H9 (cell line): ENCODE results near the gene GOLGA8S. TPM values are rescaled to one million over a fixed set of nuclear protein-coding genes. Genes with fewer than 3 reads are reported as not detected.
"Not testable (repeated sequence)": the region's sequence is repeated elsewhere in the genome, so short reads cannot be mapped to it uniquely, and the experiment has no call there.

Source experiments
- DNase-seq: peaks from one replicate; pipeline ENCODE4 v3.0.0-alpha.2; 2017
- H2AFZ ChIP-seq: one replicate; pipeline ENCODE4 v1.6.1; 2013; ENCODE audit warnings: mild to moderate bottlenecking, low read length, control low read depth, moderate library complexity
- H2AK5ac ChIP-seq: 2 replicates; pipeline ENCODE4 v1.6.1; 2013; ENCODE audit warnings: low read length, control low read depth, mixed read lengths; ENCODE audit not compliant: insufficient read length
- H2BK120ac ChIP-seq: one replicate; pipeline ENCODE4 v1.6.1; 2013; ENCODE audit warnings: low read depth, mild to moderate bottlenecking, low read length, control low read depth, inconsistent platforms; ENCODE audit not compliant: poor library complexity, severe bottlenecking
- H2BK12ac ChIP-seq: 2 replicates; pipeline ENCODE4 v1.6.1; 2013; ENCODE audit warnings: low read length, control low read depth, mixed read lengths, low read depth; ENCODE audit not compliant: insufficient read length
- H2BK15ac ChIP-seq: 2 replicates; pipeline ENCODE4 v1.6.1; 2013; ENCODE audit warnings: low read depth, low read length, control low read depth
- H2BK20ac ChIP-seq: one replicate; pipeline ENCODE4 v1.6.1; 2013; ENCODE audit warnings: low read depth, mild to moderate bottlenecking, low read length, control low read depth, inconsistent platforms; ENCODE audit not compliant: poor library complexity, severe bottlenecking
- H2BK5ac ChIP-seq: 2 replicates; pipeline ENCODE4 v1.6.1; 2013; ENCODE audit warnings: low read length, control low read depth, mixed read lengths; ENCODE audit not compliant: insufficient read length
- H3K14ac ChIP-seq: 2 replicates; pipeline ENCODE4 v1.6.1; 2013; ENCODE audit warnings: low read length, control low read depth; ENCODE audit not compliant: insufficient read depth
- H3K18ac ChIP-seq: 2 replicates; pipeline ENCODE4 v1.6.1; 2013; ENCODE audit warnings: low read depth, mild to moderate bottlenecking, mixed read lengths, low read length, control low read depth; ENCODE audit not compliant: insufficient read length
- H3K23ac ChIP-seq: 2 replicates; pipeline ENCODE4 v1.6.1; 2013; ENCODE audit warnings: low read length, control low read depth, mixed read lengths, low read depth; ENCODE audit not compliant: insufficient read length
- H3K23me2 ChIP-seq: 2 replicates; pipeline ENCODE4 v1.6.1; 2013; ENCODE audit warnings: low read depth, mild to moderate bottlenecking, mixed read lengths, low read length, control low read depth; ENCODE audit not compliant: insufficient read length, poor library complexity, severe bottlenecking
- H3K27ac ChIP-seq: 2 replicates; pipeline ENCODE4 v1.5.1; 2013; ENCODE audit warnings: low read length, control low read depth, mixed read lengths, low read depth; ENCODE audit not compliant: insufficient read length
- H3K27me3 ChIP-seq: 2 replicates; pipeline ENCODE4 v1.6.1; 2013; ENCODE audit warnings: low read length, control low read depth, inconsistent platforms; ENCODE audit not compliant: insufficient read depth
- H3K4ac ChIP-seq: 2 replicates; pipeline ENCODE4 v1.6.1; 2013; ENCODE audit warnings: low read depth, mild to moderate bottlenecking, control low read depth, inconsistent platforms, low read length, moderate library complexity
- H3K4me1 ChIP-seq: 2 replicates; pipeline ENCODE4 v1.6.1; 2013; ENCODE audit warnings: low read length, control low read depth, inconsistent platforms; ENCODE audit not compliant: insufficient read depth
- H3K4me2 ChIP-seq: 2 replicates; pipeline ENCODE4 v1.6.1; 2013; ENCODE audit warnings: low read length, control low read depth, mixed read lengths; ENCODE audit not compliant: insufficient read length, insufficient read depth
- H3K56ac ChIP-seq: 2 replicates; pipeline ENCODE4 v1.6.1; 2013; ENCODE audit warnings: low read depth, mild to moderate bottlenecking, mixed read lengths, low read length, control low read depth; ENCODE audit not compliant: insufficient read length
- H3K79me1 ChIP-seq: 2 replicates; pipeline ENCODE4 v1.6.1; 2013; ENCODE audit warnings: low read depth, mild to moderate bottlenecking, moderate library complexity, low read length, control low read depth, inconsistent platforms; ENCODE audit not compliant: insufficient read depth, poor library complexity, severe bottlenecking
- H3K79me2 ChIP-seq: 2 replicates; pipeline ENCODE4 v1.6.1; 2013; ENCODE audit warnings: low read length, control low read depth, inconsistent platforms; ENCODE audit not compliant: insufficient read depth
- H3K9ac ChIP-seq: 2 replicates; pipeline ENCODE4 v1.6.1; 2013; ENCODE audit warnings: low read length, control low read depth, mixed read lengths; ENCODE audit not compliant: insufficient read length; ENCODE audit errors: extremely low read depth
- H3K9me3 ChIP-seq: one replicate; pipeline ENCODE4 v1.6.1; 2013; ENCODE audit warnings: low read depth, low read length, inconsistent platforms; ENCODE audit not compliant: control insufficient read depth
- H3T11ph ChIP-seq: one replicate; pipeline ENCODE4 v1.6.1; 2013; ENCODE audit warnings: mild to moderate bottlenecking, low read length, control low read depth, inconsistent platforms
- H4K20me1 ChIP-seq: one replicate; pipeline ENCODE4 v1.6.1; 2013; ENCODE audit not compliant: control insufficient read depth, insufficient read length, insufficient read depth
- H4K5ac ChIP-seq: 2 replicates; pipeline ENCODE4 v1.6.1; 2013; ENCODE audit warnings: low read depth, mild to moderate bottlenecking, mixed read lengths, low read length, control low read depth; ENCODE audit not compliant: insufficient read length
- H4K8ac ChIP-seq: replicated peaks from 2 replicates; pipeline ENCODE4 v1.6.1; 2013; ENCODE audit warnings: low read length, control low read depth, mixed read lengths, low read depth; ENCODE audit not compliant: insufficient read length
- H4K91ac ChIP-seq: 2 replicates; pipeline ENCODE4 v1.6.1; 2013; ENCODE audit warnings: low read depth, mild to moderate bottlenecking, moderate library complexity, mixed read lengths, low read length, control low read depth; ENCODE audit not compliant: insufficient read length
- H3K27ac Mint-ChIP-seq, 3 experiments: 2 replicates in 2 of 3; 3 replicates in 1 of 3; pipeline ENCODE4 v1.8.0; 2020 to 2021; ENCODE audit warnings: mixed read lengths in 3 of 3, mild to moderate bottlenecking in 1 of 3, moderate library complexity in 1 of 3
- H3K27me3 Mint-ChIP-seq: 2 replicates; pipeline ENCODE4 v1.8.0; 2021; ENCODE audit warnings: low read depth, mild to moderate bottlenecking, moderate library complexity, mixed read lengths
- H3K36me3 Mint-ChIP-seq, 3 experiments: 2 replicates in 2 of 3; 3 replicates in 1 of 3; pipeline ENCODE4 v1.8.0; 2020 to 2021; ENCODE audit warnings: low read depth in 3 of 3, mixed read lengths in 3 of 3; ENCODE audit not compliant: insufficient read depth in 1 of 3
- H3K4me1 Mint-ChIP-seq, 2 experiments: 2 replicates each; pipeline ENCODE4 v1.8.0; 2020; ENCODE audit warnings: mixed read lengths in 2 of 2
- H3K4me3 Mint-ChIP-seq, 2 experiments: 2 replicates in 1 of 2; 3 replicates in 1 of 2; pipeline ENCODE4 v1.8.0; 2020 to 2021; ENCODE audit warnings: mild to moderate bottlenecking in 2 of 2, mixed read lengths in 2 of 2, moderate library complexity in 1 of 2
- H3K9me3 Mint-ChIP-seq, 2 experiments: 2 replicates in 1 of 2; 3 replicates in 1 of 2; pipeline ENCODE4 v1.8.0; 2020; ENCODE audit warnings: mild to moderate bottlenecking in 2 of 2, mixed read lengths in 2 of 2, moderate library complexity in 1 of 2
- WGBS: extraction: QIAGEN DNeasy Blood & Tissue Kit; methylation state at CpG from one replicate; pipeline ENCODE4 v1.1.7; 2013; ENCODE audit warnings: missing lambda C conversion rate, low lambda C conversion rate, mixed read lengths; ENCODE audit not compliant: insufficient read length; ENCODE audit errors: extremely low coverage; 5-methylcytosine and 5-hydroxymethylcytosine counted together
- total RNA-seq: library from RNA; stranded (reverse); gene quantifications from 2 replicates; pipeline ENCODE4 v1.2.1, GENCODE V29; 2021

GOLGA8S gene
- total RNA-seq, 1 experiment from 2014 or later, result 0.07 TPM

DNA sequence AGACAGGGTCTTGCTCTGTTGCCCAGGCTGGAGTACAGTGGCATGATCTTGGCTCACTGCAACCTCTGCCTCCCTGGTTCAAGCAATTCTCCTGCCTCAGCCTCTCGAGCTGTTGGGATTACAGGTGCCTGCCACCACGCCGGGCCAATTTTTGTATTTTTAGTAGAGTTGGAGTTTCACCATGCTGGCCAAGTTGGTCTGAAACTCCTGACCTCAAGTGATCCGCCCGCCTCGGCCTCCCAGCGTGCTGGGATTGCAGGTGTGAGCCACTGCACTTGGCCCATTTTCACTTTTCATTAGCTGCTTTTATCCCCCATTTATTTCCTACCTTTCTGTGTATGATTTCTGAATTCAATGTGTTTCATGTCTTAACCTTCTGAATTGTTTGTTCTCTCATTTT lies 48.6 kb upstream of the GOLGA8S start:
- not testable (repeated sequence) for H3K56ac ChIP-seq, DNase-seq, H3K27ac ChIP-seq, H3K9me3 ChIP-seq, H2BK20ac ChIP-seq, H3K4ac ChIP-seq, H2AK5ac ChIP-seq, H2AFZ ChIP-seq, H2BK15ac ChIP-seq, H3K23me2 ChIP-seq, H4K5ac ChIP-seq, H3K18ac ChIP-seq, H3K4me2 ChIP-seq, H3K4me1 ChIP-seq, H2BK5ac ChIP-seq, H3K27me3 ChIP-seq, H3K9ac ChIP-seq, H4K20me1 ChIP-seq, H4K91ac ChIP-seq, H3K23ac ChIP-seq, H3K4me1 Mint-ChIP-seq, H3K27me3 Mint-ChIP-seq, H2BK120ac ChIP-seq, H4K8ac ChIP-seq, H3K79me2 ChIP-seq, H3K79me1 ChIP-seq, H2BK12ac ChIP-seq, H3T11ph ChIP-seq, H3K4me3 Mint-ChIP-seq, H3K14ac ChIP-seq
- Mint-ChIP-seq H3K9me3 (peaks cover 29 to 60% of the 10 kb centered on the region in 2 experiments; a peak in 4 of 5 replicates), H3K36me3 (peaks cover 11 to 46% (median 30%) of the 10 kb centered on the region in 3 experiments), H3K27ac (0 out of 7 replicates have a peak overlapping the region, but pooled peaks of 1 of the 3 experiments have one; percentile 1)
- no CpG with 5 or more reads among the region's 7 CpGs for WGBS

DNA sequence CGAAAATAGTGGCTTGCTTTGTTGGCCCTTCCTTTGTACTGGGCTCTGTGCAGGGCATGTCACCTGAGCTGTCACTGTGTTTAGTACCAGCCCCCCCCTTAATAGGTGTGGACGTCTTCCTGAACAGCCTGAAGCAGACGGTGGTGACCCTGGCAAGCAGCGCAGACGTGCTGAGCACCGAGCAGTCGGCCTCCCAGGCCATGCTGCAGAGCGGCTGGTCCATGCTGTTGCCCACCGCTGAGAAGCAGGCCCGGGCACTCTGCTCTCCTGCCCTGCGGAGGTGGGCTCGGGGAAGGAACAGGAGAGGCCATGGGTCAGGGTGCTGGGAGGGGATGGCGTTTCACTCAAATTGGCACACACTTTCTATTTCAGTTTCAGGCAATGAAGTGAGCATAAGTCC lies 43.3 kb upstream of the GOLGA8S start:
- H2BK12ac ChIP-seq, H3K4ac ChIP-seq: not testable (repeated sequence)
- H3K9me3 Mint-ChIP-seq, result peaks cover 18 to 41% of the 10 kb centered on the region in 2 experiments; a peak in 4 of 5 replicates

More for the DNA sequence above, 43.3 kb upstream of the GOLGA8S start:
- WGBS, result no CpG with 5 or more reads among the region's 13 CpGs
- H4K20me1 ChIP-seq, H3K27me3 Mint-ChIP-seq, H2AFZ ChIP-seq, H3K18ac ChIP-seq, H4K91ac ChIP-seq, H3K9ac ChIP-seq, H2BK5ac ChIP-seq, H3K27ac ChIP-seq, H2BK20ac ChIP-seq, H3K23me2 ChIP-seq, H2BK15ac ChIP-seq, H3K79me1 ChIP-seq, DNase-seq, H3K27me3 ChIP-seq, H3K9me3 ChIP-seq, H3K23ac ChIP-seq, H3T11ph ChIP-seq, H3K4me3 Mint-ChIP-seq, H3K4me1 ChIP-seq, H4K5ac ChIP-seq, H2AK5ac ChIP-seq, H3K4me1 Mint-ChIP-seq, H3K27ac Mint-ChIP-seq, H3K4me2 ChIP-seq, H4K8ac ChIP-seq, H3K56ac ChIP-seq, H3K79me2 ChIP-seq, H3K14ac ChIP-seq, H2BK120ac ChIP-seq: not testable (repeated sequence)
- peaks cover 13 to 43% (median 31%) of the 10 kb centered on the region in 3 experiments for H3K36me3 Mint-ChIP-seq
